Lower leg skin (tissue), 4 donors: ENCODE results near the gene KBTBD12. TPM values are rescaled to one million over a fixed set of nuclear protein-coding genes. Genes with fewer than 3 reads are reported as not detected.

Experiments
- DNase-seq, 2 donors: peaks; one replicate each; pipeline ENCODE4 v3.0.0-alpha.2; 2019; ENCODE audit warnings: low spot score in 2 of 2
- H3K4me3 ChIP-seq: fragments of 200-600 bp; sonication (generic); 2 replicates; pipeline ENCODE4 v1.5.1; 2017; ENCODE audit warnings: mild to moderate bottlenecking, low read depth; ENCODE audit not compliant: poor library complexity, severe bottlenecking
- CTCF ChIP-seq, 3 donors: fragments of 450-650 bp; IDR thresholded peaks; one replicate each; pipeline ENCODE4 v1.5.1; 2016; ENCODE audit warnings: antibody characterized with exemption in 3 of 3, mild to moderate bottlenecking in 3 of 3, moderate library complexity in 2 of 3
- POLR2A ChIP-seq, 2 donors: fragments of 450-650 bp; IDR thresholded peaks; one replicate each; pipeline ENCODE4 v1.6.1; 2016 to 2017; ENCODE audit warnings: antibody characterized with exemption in 2 of 2, mild to moderate bottlenecking in 1 of 2, moderate library complexity in 1 of 2
- WGBS, 2 donors: methylation state at CpG; one replicate each; pipeline ENCODE4 v1.1.5; 2018; 5-methylcytosine and 5-hydroxymethylcytosine counted together
- intact Hi-C: fragments of 100-400 bp; cut with DNase I; formaldehyde crosslinking; loops from one replicate; pipeline ENCODE4 v1.15.0; 2023; ENCODE audit warnings: low total_unique reads
- total RNA-seq, 4 donors: library from RNA; depleted of rRNA; stranded (reverse); fragments of >200 nt; gene quantifications; one replicate each; pipeline ENCODE4 v1.1.0, GENCODE V29; 2016

KBTBD12 gene
- total RNA-seq, 4 donors from 2014 or later, result 0.22 to 0.23 TPM; not detected in 2

- intact Hi-C loops, result no loop called here
- TF ChIP-seq POLR2A (IDR thresholded peaks at IDR 0.05) (no peak), CTCF (IDR thresholded peaks at IDR 0.05) (no peak)
- WGBS, 2 donors, result 52 to 57% methylated on average over 5 of the region's 5 CpGs
- no peak for DNase-seq
- no peak overlapping the region for H3K4me3 ChIP-seq
Measured at GRCh38 chr3:127929818-127930413, 14.9 kb downstream of the KBTBD12 start.

GRCh38 chr3:127933396-127933795, 18.4 kb downstream of the KBTBD12 start:
- intact Hi-C loops, result no loop called here
- DNase-seq, result no peak
- WGBS, 2 donors, result 81 to 92% methylated on average over 1 of the region's 1 CpG
- no peak overlapping the region for H3K4me3 ChIP-seq
- TF ChIP-seq POLR2A (IDR thresholded peaks at IDR 0.05) (no peak), CTCF (IDR thresholded peaks at IDR 0.05) (no peak)

GRCh38 chr3:127938800-127939199, 23.8 kb downstream of the KBTBD12 start:
- TF ChIP-seq POLR2A (IDR thresholded peaks at IDR 0.05) (no peak), CTCF (IDR thresholded peaks at IDR 0.05) (no peak)
- intact Hi-C loops, result no loop called here
- WGBS, 2 donors, result 93 to 96% methylated on average over 4 of the region's 4 CpGs

GRCh38 chr3:127940116-127940515, 25.1 kb downstream of the KBTBD12 start:
- 75 to 80% methylated on average over 2 of the region's 2 CpGs for WGBS, 2 donors
- intact Hi-C loops, result no loop called here
- DNase-seq, result no peak
- H3K4me3 ChIP-seq, result no peak overlapping the region
- no peak for TF ChIP-seq POLR2A (IDR thresholded peaks at IDR 0.05)
- no peak for TF ChIP-seq CTCF (IDR thresholded peaks at IDR 0.05)

More at GRCh38 chr3:127938800-127939199, 23.8 kb downstream of the KBTBD12 start:
- no peak overlapping the region for H3K4me3 ChIP-seq
- DNase-seq, result no peak

GRCh38 chr3:127942613-127943012, 27.6 kb downstream of the KBTBD12 start:
- no peak overlapping the region for H3K4me3 ChIP-seq
- no peak for DNase-seq
- TF ChIP-seq CTCF (IDR thresholded peaks at IDR 0.05), result no peak
- TF ChIP-seq POLR2A (IDR thresholded peaks at IDR 0.05), result no peak
- intact Hi-C loops, result no loop called here

- intact Hi-C loops, result no loop called here
- TF ChIP-seq CTCF (IDR thresholded peaks at IDR 0.05) (no peak), POLR2A (IDR thresholded peaks at IDR 0.05) (no peak)
- WGBS, 2 donors, result 87 to 88% methylated on average over 3 of the region's 3 CpGs
Measured at GRCh38 chr3:127948211-127948610, 33.2 kb downstream of the KBTBD12 start.

More at GRCh38 chr3:127948211-127948610, 33.2 kb downstream of the KBTBD12 start:
- no peak overlapping the region for H3K4me3 ChIP-seq
- no peak for DNase-seq
